GM12873 (cell line): ENCODE data around the gene NTSR1.

Experiments used
- CTCF ChIP-seq: IDR thresholded peaks from 2 replicates; pipeline ENCODE4 v1.5.1; 2012; ENCODE audit warnings: low read depth, mild to moderate bottlenecking, moderate library complexity, low read length, control low read depth; ENCODE audit not compliant: insufficient read depth; ENCODE audit errors: missing control alignments

The NTSR1 gene

GRCh38 chr20:62772619-62772989 is 64.0 kb downstream of the NTSR1 start:
- no peak for TF ChIP-seq CTCF

GRCh38 chr20:62772990-62773844 is 64.6 kb downstream of the NTSR1 start:
- no peak for TF ChIP-seq CTCF

- TF ChIP-seq CTCF: no peak
Measured at GRCh38 chr20:62773845-62774714, 65.4 kb downstream of the NTSR1 start.

- TF ChIP-seq CTCF: no peak
Measured at GRCh38 chr20:62774762-62775161, 66.1 kb downstream of the NTSR1 start.

- TF ChIP-seq CTCF: no peak
Measured at GRCh38 chr20:62775206-62775605, 66.6 kb downstream of the NTSR1 start.

GRCh38 chr20:62776035-62776691 is 67.5 kb downstream of the NTSR1 start:
- TF ChIP-seq CTCF: no peak
